DMS 273 (cell line): ENCODE results near the gene ARHGEF11.
A peak's percentile ranks its signal among the peaks of the same experiment; 100 is the strongest.

Experiments
- DNase-seq: peaks from one replicate; lab custom pipeline; 2025; ENCODE audit not compliant: unreplicated experiment; lab: John Stamatoyannopoulos, UW

Gene ARHGEF11

GRCh38 chr1:157004327-157004726 lies 41.2 kb downstream of the ARHGEF11 start:
- DNase-seq = no peak

GRCh38 chr1:157001304-157001703 lies 44.2 kb downstream of the ARHGEF11 start:
- DNase-seq = no peak

GRCh38 chr1:157000686-157001085 lies 44.9 kb downstream of the ARHGEF11 start:
- no peak for DNase-seq

GRCh38 chr1:156999596-157000320 lies 45.8 kb downstream of the ARHGEF11 start:
- peak; percentile 9 for DNase-seq

GRCh38 chr1:156998840-156999500 lies 46.6 kb downstream of the ARHGEF11 start:
- DNase-seq = peak; percentile 35

- DNase-seq = no peak
Measured at GRCh38 chr1:156998301-156998700, 47.2 kb downstream of the ARHGEF11 start.

GRCh38 chr1:156995412-156995811 lies 50.1 kb downstream of the ARHGEF11 start:
- no peak for DNase-seq

- no peak for DNase-seq
Measured at GRCh38 chr1:156994277-156994676, 51.3 kb downstream of the ARHGEF11 start.

GRCh38 chr1:156993426-156994147 lies 52.0 kb downstream of the ARHGEF11 start:
- DNase-seq = no peak

- DNase-seq = no peak
Measured at GRCh38 chr1:156992215-156992614, 53.3 kb downstream of the ARHGEF11 start.

- DNase-seq = no peak
Measured at GRCh38 chr1:156987715-156988114, 57.8 kb downstream of the ARHGEF11 start.

GRCh38 chr1:156980551-156980950 lies 65.0 kb downstream of the ARHGEF11 start:
- DNase-seq = no peak

- DNase-seq = no peak
Measured at GRCh38 chr1:156975084-156975483, 70.5 kb downstream of the ARHGEF11 start.

GRCh38 chr1:156973417-156973816 lies 72.1 kb downstream of the ARHGEF11 start:
- DNase-seq = no peak

GRCh38 chr1:156970017-156970416 lies 75.5 kb downstream of the ARHGEF11 start:
- DNase-seq = peak; percentile 9

GRCh38 chr1:156969496-156969895 lies 76.0 kb downstream of the ARHGEF11 start:
- no peak for DNase-seq

GRCh38 chr1:156964441-156964840 lies 81.1 kb downstream of the ARHGEF11 start:
- no peak for DNase-seq

- DNase-seq = no peak
Measured at GRCh38 chr1:156963621-156964020, 81.9 kb downstream of the ARHGEF11 start.

- peak; percentile 71 for DNase-seq
Measured at GRCh38 chr1:156961709-156962108, 83.8 kb downstream of the ARHGEF11 start.

GRCh38 chr1:156959925-156960324 lies 85.6 kb downstream of the ARHGEF11 start:
- DNase-seq = no peak

- DNase-seq = peak; percentile 23
Measured at GRCh38 chr1:156959414-156959813, 86.1 kb downstream of the ARHGEF11 start.

GRCh38 chr1:156958247-156958714 lies 87.3 kb downstream of the ARHGEF11 start:
- no peak for DNase-seq
